GM19043 (cell line): ENCODE results near the gene TMEM240.
"Not testable (repeated sequence)": the region's sequence is repeated elsewhere in the genome, so short reads cannot be mapped to it uniquely, and the experiment has no call there.

ENCODE experiments used
- ATAC-seq: cut with Tn5 transposase; IDR thresholded peaks from one replicate; pipeline ENCODE4 v1.9.1; 2021; ENCODE audit warnings: low read depth; ENCODE audit not compliant: unreplicated experiment

The TMEM240 gene

DNA sequence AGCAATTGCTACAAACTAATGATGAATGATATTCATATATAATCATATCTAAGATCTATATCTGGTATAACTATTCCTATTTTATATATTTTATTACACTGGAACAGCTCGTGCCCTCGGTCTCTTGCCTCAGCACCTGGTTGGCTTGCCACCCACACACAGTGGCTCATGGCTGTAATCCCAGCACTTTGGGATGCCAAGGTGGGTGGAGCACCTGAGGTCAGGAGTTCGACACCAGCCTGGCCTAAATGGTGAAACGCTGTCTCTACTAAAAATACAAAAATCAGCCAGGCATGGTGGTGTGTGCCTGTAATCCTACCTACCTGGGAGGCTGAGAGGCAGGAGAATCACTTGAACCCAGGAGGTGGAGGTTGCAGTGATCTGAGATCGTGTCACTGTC, 34.6 kb downstream of the TMEM240 start:
- not testable (repeated sequence) for ATAC-seq

DNA sequence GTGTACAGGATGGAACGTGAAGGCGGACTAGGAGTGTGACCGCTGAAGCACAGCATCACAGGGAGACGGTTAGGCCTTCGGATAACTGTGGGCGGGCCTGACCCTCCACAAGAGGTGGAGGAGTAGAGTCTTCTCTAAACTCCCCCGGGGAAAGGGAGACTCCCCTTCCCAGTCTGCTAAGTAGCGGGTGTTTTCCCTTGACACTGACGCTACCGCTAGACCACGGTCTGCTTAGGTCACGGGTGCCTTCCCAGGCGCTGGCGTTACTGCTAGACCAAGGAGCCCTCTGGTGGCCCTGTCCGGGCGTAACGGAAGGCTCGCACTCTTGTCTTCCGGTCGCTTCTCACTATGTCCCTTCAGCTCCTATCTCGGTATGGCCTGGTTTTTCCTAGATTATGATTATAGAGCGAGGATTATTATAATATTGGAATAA, 35.0 kb downstream of the TMEM240 start:
- not testable (repeated sequence) for ATAC-seq

DNA sequence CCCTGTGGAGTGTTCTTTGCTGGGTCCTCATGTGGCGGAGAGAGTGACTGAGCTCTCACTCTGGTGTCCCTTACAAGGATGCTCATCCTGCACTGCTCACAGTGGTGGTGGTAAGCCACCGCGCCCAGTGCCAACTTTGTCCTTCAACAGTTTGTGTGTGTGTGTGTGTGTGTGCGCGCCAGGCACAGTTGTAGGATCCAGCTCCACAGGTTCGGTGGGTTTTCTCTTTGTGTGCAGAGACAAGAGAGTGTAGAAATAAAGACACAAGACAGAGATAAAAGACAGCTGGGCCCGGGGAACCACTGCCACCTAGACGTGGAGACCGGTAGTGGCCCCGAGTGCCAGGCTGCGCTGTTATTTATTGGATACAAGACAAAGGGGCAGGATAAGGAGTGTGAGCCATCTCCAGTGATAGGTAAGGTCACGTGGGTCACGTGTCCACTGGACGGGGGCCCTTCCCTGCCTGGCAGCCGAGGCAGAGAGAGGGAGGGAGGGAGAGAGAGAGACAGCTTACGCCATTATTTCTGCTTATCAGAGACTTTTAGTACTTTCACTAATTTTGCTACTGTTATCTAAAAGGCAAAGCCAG, 35.6 kb downstream of the TMEM240 start:
- not testable (repeated sequence) for ATAC-seq

DNA sequence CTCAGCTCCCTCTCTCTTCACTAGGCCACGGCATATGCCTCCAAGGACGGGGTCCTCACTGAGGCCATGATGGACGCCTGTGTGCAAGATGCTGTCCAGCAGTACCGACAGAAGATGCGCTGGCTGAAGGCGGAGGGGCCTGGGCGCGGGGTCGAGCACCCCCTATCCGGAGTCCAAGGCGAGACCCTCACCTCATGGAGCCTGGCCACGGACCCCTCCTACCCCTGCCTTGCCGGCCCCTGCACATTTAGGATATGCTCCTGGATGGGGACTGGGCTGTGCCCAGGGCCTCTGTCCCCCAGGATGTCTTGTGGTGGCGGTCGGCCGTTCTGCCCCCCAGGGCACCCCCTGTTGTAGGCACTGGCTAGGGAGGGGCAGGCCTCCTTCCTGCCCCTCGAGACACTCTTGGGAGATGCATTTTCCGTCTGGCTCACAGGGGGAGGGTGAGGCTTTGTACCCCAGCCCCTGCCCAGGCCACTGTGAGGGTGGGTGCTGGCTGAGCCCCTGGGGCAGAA, 44.9 kb downstream of the TMEM240 start:
- ATAC-seq, result not testable (repeated sequence)

DNA sequence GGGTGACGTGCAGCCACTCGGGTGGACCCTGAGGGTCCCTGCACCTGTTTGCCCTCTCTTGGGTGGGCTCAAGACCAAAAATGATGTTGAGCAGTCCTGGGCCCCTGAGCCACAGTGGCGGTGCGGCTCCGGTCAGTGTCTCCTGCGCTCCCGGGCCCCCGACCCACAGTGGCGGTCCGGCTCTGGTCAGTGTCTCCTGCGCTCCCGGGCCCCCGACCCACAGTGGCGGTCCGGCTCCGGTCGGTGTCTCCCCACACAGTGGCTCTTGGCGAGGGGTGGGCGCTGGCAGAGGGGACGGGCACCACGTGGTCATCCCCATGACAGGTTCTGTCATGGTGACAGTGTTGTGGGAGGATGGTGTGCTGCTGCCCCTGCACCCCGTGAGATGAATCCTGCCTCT, 46.1 kb downstream of the TMEM240 start:
- not testable (repeated sequence) for ATAC-seq

DNA sequence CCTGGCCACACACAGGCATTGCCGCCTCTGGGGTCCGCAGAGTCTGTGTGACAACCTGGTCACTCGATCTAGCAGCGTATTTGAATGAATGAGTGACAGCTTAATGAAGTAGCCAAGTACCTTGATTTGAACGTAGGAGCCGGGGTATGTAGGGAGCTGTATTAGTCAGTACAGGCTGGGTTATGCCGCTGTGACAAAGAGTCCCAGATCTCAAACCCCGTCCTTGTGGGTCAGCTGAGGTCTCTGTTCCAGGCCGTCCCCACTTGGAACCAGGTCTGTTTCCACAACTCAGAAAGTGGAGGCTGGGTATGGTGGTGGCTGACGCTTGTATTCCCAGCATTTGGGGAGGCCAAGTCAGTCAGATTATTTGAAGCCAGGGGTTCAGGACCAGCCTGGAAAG, 48.8 kb downstream of the TMEM240 start:
- ATAC-seq, result no peak

DNA sequence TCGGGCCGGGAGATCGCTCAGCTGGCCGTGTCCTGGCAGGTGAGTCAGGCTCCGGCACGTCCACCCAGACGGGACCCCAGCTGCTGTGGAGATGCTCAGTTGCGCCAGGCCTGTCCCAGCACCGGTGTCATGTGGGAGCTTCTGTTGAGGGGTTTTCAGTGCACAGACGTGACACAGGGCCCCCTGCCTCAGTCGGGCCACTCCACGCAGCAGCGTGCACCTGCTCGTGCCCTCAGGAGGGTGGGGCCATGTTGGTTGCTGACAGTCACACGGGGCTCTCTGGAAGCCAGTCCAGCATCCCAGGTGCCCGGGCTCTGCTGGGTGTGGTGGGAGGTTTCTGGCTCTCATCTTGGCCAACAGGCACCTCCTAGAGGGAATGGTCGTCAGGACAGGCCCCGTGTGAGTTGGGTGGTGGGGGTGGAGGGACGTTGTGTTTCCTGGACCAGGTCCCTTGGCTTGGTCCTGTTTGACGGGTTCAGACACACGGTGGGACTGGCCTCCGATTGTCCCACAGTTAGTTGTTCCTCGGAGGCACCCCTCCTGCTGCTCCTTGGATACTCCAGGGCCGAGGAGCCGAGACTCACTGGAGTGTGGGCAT, 49.7 kb downstream of the TMEM240 start:
- ATAC-seq, result no peak

DNA sequence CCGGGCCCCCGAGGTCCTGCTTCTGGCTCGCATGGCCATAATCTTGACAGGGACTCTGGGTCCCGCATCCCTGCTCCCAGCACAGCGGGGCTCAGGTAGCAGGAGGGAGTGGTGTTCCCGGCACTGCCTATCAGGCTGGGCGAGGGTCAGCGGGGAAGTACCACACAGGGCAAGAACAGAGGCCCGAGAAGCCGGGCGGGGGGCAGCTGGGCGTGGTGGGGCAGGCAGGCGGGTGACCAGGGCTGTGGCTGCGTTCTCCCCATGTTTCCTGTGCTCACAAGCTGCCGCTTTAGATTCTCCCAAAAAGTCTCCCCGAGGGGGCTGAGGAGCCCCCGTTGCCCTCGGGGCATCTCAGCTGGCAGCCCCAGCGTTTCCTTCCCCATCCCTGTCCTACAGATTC, 50.6 kb downstream of the TMEM240 start:
- ATAC-seq, result no peak

DNA sequence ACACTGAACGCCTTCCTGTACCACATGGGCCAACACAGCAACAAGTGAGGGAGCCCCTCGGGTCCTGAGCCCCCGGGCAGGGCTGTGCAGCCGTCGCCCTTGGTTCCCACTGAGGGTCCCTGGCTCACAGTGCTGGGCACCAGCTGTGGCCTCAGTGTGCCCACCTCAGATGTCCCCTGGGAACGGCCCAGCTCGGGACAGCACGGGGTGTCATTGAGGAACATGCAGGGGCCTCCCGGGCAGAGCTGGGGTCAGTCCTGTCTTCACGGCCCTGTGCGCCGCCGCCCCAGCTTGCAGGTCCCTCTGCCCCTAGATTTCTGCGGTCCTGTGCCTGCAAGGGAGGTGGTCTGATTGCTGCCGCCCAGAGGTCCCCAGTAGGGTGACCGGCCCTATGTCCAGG, 51.2 kb downstream of the TMEM240 start:
- no peak for ATAC-seq

DNA sequence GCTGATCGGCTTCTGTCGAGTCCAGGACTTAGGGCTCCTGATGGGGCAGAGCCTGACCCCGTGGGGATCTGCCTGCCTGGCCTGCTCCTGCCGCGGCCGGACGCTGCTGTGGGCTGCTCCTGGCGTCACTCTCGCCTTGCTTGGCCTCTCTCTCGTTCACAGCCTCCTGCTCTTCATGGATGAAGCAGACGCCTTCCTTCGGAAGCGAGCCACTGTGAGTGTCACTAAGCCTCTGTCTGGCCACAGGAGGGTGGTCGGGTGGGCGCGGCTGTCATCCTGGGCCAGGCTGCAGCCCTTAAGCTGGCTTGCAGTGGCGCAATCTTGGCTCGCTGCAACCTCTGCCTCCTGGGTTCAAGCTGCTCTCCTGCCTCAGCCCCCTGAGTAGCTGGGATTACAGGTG, 52.7 kb downstream of the TMEM240 start:
- no peak for ATAC-seq

DNA sequence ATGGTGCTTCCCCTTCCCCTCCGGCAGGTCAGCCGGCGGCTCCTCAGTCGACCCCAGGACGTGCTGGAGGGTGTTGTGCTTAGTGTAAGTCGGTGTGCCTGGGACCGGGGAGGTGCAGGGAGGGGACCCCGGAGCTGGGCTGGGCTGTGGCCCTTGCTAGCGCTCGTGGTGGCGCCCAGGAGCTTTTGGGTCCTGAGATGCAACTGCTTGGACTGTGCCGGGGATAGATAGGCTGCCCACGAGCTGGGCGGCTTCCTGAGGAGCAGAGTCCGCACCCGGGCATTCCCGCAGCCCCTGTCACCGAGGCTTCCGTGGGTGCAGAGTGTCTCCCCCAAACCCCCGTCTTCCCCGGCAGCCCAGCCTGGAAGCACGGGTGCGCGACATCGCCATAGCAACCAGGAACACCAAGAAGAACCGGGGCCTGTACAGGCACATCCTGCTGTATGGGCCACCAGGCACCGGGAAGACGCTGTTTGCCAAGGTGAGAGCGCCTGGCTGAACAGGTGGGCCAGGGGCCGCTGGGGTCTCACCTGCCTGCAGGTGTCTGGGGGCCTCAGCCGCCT, 54.6 kb downstream of the TMEM240 start:
- ATAC-seq, result not testable (repeated sequence)

DNA sequence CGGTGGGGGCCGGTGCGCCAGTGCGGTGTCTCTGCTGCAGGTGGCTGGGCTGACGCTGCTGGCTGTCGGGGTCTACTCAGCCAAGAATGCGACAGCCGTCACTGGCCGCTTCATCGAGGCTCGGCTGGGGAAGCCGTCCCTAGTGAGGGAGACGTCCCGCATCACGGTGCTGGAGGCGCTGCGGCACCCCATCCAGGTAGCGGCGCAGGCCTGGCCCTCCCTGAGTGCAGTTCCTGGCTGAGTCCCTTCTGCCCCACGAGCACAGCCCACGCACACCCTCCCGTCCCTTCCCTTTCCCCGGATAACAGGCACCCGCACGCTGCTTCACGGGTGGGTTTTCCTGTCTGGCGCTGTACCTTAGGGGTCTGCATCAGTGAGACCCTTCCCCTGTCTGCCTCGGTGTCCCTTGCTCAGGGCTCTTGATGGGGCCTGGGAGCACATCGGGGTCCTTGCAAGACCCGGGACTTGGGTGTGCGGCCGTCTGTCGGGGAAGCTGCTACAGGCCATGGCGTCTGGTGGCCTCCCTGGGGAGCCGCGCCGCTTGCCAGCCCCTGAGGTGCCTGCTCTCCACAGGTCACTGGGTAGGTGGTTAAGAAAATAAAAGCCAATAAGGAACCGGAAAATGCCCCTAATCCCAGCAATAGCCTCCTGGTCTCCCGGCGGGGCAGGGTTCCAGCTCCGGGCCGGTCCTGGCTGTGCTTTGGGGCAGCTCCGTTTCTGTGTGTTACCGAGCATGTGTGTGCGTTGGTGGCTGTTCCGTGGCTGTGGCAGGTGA, 55.3 kb downstream of the TMEM240 start:
- ATAC-seq, result not testable (repeated sequence)
